HG03095 (cell line): ENCODE data around the gene PPP3CA.
A peak's percentile ranks its signal among the peaks of the same experiment; 100 is the strongest.
"Not testable (repeated sequence)": the region's sequence is repeated elsewhere in the genome, so short reads cannot be mapped to it uniquely, and the experiment has no call there.

Experiments
- ATAC-seq: cut with Tn5 transposase; IDR thresholded peaks from one replicate; pipeline ENCODE4 v1.9.1; 2021; ENCODE audit warnings: moderate library complexity; ENCODE audit not compliant: unreplicated experiment

Gene PPP3CA

GRCh38 chr4:101148551-101148950 is 198.8 kb downstream of the PPP3CA start:
- no peak for ATAC-seq

GRCh38 chr4:101147283-101147682 is 200.0 kb downstream of the PPP3CA start:
- ATAC-seq, result no peak

- no peak for ATAC-seq
Observed at GRCh38 chr4:101145021-101145420, 202.3 kb downstream of the PPP3CA start.

- ATAC-seq, result no peak
Observed at GRCh38 chr4:101142259-101142658, 205.1 kb downstream of the PPP3CA start.

- ATAC-seq, result no peak
Observed at GRCh38 chr4:101141855-101142254, 205.5 kb downstream of the PPP3CA start.

- peak; percentile 42 for ATAC-seq
Observed at GRCh38 chr4:101141230-101141629, 206.1 kb downstream of the PPP3CA start.

- no peak for ATAC-seq
Observed at GRCh38 chr4:101140228-101140627, 207.1 kb downstream of the PPP3CA start.

GRCh38 chr4:101136373-101137370 is 210.7 kb downstream of the PPP3CA start:
- no peak for ATAC-seq

- ATAC-seq, result peak; percentile 46
Observed at GRCh38 chr4:101135371-101136010, 211.8 kb downstream of the PPP3CA start.

GRCh38 chr4:101131058-101131457 is 216.3 kb downstream of the PPP3CA start:
- not testable (repeated sequence) for ATAC-seq

- ATAC-seq, result not testable (repeated sequence)
Observed at GRCh38 chr4:101128898-101129297, 218.4 kb downstream of the PPP3CA start.

- ATAC-seq, result no peak
Observed at GRCh38 chr4:101128473-101128872, 218.9 kb downstream of the PPP3CA start.

GRCh38 chr4:101127176-101127790 is 220.0 kb downstream of the PPP3CA start:
- ATAC-seq, result no peak

GRCh38 chr4:101126059-101126458 is 221.3 kb downstream of the PPP3CA start:
- ATAC-seq, result no peak

- ATAC-seq, result no peak
Observed at GRCh38 chr4:101125045-101125942, 222.0 kb downstream of the PPP3CA start.

- no peak for ATAC-seq
Observed at GRCh38 chr4:101123231-101123630, 224.1 kb downstream of the PPP3CA start.

- no peak for ATAC-seq
Observed at GRCh38 chr4:101122019-101122418, 225.3 kb downstream of the PPP3CA start.

GRCh38 chr4:101119141-101119540 is 228.2 kb downstream of the PPP3CA start:
- ATAC-seq, result no peak

- no peak for ATAC-seq
Observed at GRCh38 chr4:101118617-101119016, 228.7 kb downstream of the PPP3CA start.

GRCh38 chr4:101115887-101116286 is 231.4 kb downstream of the PPP3CA start:
- no peak for ATAC-seq
